Cardiac septum (tissue), 1 donor: ENCODE measurements around the gene RBM17. TPM values are rescaled to one million over a fixed set of nuclear protein-coding genes. Genes with fewer than 3 reads are reported as not detected.
A peak's percentile ranks its signal among the peaks of the same experiment; 100 is the strongest.

Experiments
- DNase-seq: peaks from one replicate; pipeline ENCODE4 v3.0.0-alpha.2; 2020; ENCODE audit warnings: low spot score
- intact Hi-C: fragments of 100-400 bp; cut with DNase I; formaldehyde crosslinking; loops from one replicate; pipeline ENCODE4 v1.14.0; 2022
- total RNA-seq: library from RNA; stranded (reverse); fragmentation: NEBNext Ultra II Directional; extraction: Animal tissue kit (Norgen Biotek cat#: 25700); gene quantifications from one replicate; pipeline ENCODE4 v1.2.1, GENCODE V29; 2021
- donor health status: DM: no; HTN: no; CAD: no.

The RBM17 gene
- total RNA-seq, 1 donor from 2014 or later, result 70.1 TPM

GRCh38 chr10:6072215-6072934 lies 16.5 kb upstream of the RBM17 start:
- intact Hi-C loops, result no loop called here

GRCh38 chr10:6074489-6075301 lies 14.1 kb upstream of the RBM17 start:
- intact Hi-C loops, result no loop called here
- DNase-seq, result no peak

More at GRCh38 chr10:6072215-6072934, 16.5 kb upstream of the RBM17 start:
- no peak for DNase-seq

DNA sequence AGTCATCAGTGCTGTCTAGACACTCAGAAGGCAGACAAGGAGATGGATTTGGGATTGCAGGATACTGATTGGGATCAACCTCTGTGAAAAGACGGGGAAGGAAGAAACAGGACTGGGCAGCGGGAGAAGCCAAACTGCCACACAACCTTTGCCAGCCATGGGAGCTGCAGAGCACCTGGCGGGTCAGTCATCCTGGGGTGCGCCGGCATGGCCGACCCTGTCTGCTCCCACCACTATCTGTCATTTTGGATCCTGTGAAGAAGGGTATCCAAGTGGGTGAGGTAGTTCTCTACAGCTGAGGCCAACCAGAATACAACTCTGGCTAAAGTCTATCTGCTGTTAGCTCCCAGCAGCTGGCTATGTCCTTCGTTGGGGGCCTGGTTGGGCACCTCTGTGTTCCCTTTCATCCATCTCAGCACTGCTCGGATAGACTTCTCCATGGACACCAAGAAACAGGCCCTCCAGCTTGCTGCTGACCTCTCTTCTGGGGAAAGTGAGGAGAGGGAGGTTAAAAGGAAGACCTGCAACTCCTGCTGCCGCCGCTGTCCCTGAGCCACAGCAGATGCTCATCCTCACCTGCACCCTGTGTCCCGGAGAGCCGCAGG lies 11.7 kb upstream of the RBM17 start:
- DNase-seq, result no peak
- intact Hi-C loops, result no loop called here

- intact Hi-C loops, result no loop called here
- no peak for DNase-seq
These were observed 9.8 kb upstream of the RBM17 start for GRCh38 chr10:6079044-6079443.

GRCh38 chr10:6080417-6080973 lies 8.3 kb upstream of the RBM17 start:
- DNase-seq, result no peak
- intact Hi-C loops, result no loop called here

DNA sequence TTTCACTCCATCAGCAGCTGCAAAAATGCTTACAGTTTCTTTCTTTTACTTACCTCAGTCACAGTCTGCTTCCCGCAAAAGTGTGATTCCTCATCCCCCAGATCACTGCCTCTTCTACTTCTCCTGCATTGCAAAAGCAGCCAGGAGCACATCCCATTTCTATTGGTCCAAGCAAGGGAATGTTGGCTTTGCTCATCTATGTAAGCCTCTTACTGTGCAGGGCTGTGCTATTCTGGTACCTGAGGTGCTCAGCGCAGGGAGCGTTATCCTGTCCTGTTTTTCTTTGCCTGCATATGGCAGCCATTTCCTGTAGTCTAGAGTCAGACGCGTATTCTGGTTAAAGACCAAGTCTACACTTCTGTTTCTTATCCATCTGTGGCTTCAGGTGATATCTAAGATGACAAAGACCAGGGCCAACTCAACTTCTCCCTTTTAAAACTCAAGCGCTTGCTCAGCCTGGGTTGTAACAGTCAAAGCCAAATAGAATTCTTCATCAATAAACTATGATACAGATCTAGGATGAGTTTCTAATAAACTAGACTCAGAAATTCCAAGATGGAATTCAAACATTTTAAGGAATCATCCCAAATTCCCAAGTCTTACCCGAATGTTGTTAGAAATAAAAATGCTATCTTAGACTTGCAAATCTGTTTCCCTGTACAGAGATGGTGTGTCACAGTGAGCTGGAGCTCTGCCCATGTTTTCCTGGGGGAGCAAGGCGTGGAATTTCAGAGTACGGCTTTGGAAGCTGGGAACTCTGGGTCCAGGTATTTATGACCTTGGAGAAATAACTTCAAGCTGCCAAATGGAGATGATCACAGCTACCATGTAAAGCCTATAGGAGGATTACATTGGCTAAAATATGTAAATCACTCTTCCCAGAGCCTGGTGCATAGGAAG lies 6.1 kb upstream of the RBM17 start:
- no peak for DNase-seq
- intact Hi-C loops, result no loop called here

DNA sequence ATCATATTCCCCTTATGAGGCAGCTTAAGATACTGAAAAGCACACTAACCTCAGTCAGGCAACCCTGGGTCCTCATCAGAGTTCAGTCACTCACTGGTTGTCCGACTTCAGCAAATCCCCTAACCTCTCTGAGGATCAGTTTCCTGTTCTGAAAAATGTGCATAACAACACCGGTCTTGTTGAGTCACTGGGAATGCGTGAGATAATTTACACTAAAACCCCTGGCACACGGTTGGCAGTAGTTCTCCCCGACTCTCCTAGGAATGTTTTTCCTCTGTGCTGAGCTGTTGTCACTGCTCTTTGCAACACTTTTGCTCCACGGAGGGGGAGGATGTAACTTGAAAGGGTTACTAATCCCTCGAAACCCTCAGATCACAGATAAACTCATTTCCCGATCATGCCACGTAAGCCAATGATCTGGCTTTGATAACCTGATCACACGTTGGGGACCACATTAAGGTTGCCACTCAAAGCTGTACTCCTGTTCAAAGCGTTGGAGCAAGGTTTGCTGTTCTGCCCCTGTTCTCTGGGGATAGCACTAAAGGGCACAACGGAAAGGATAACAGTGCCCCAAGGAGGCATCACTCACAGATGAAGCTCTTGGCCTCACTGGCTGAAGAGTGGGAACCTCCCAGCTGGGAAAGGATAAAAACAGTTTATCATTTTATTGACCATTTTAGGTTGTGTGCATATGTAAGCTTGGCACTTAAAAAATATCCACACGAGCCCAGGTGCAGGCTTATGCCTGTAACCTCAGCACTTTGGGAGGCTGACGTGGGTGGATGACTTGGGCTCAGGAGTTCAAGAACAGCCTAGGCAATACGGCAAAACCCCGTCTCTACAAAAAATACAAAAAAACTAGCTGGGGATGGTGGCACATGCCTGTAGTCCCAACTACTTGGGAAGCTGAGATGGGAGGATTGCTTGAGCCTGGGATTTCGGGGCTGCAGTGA lies 5.0 kb upstream of the RBM17 start:
- intact Hi-C loops, result no loop called here
- no peak for DNase-seq

GRCh38 chr10:6086375-6087233 lies 2.2 kb upstream of the RBM17 start:
- intact Hi-C loops, result loop anchor here (5.0 kb wide), 3 partner anchors 74 to 316 kb away; partner anchors contain the start of gene PFKFB3
- DNase-seq, result peak; percentile 94

GRCh38 chr10:6089334-6090219 lies 743 bp downstream of the RBM17 start:
- no peak for DNase-seq

GRCh38 chr10:6091630-6092029 lies 2.8 kb downstream of the RBM17 start:
- intact Hi-C loops, result no loop called here
- DNase-seq, result no peak

More at GRCh38 chr10:6089334-6090219, 743 bp downstream of the RBM17 start:
- intact Hi-C loops, result loop anchor here (2.0 to 5.0 kb wide), 4 partner anchors 77 to 313 kb away; partner anchors contain the start of gene PFKFB3

- intact Hi-C loops, result no loop called here
- no peak for DNase-seq
These were observed 3.9 kb downstream of the RBM17 start for GRCh38 chr10:6092731-6093130.

GRCh38 chr10:6095810-6096570 lies 7.2 kb downstream of the RBM17 start:
- intact Hi-C loops, result no loop called here
- DNase-seq, result no peak

- no peak for DNase-seq
- intact Hi-C loops, result no loop called here
These were observed 8.2 kb downstream of the RBM17 start for GRCh38 chr10:6097063-6097462.

- DNase-seq, result no peak
- intact Hi-C loops, result no loop called here
These were observed 9.3 kb downstream of the RBM17 start for GRCh38 chr10:6098156-6098555.

GRCh38 chr10:6100370-6100769 lies 11.5 kb downstream of the RBM17 start:
- intact Hi-C loops, result no loop called here
- DNase-seq, result no peak
